ENCODE measurements around the gene MYL6. TPM values are rescaled to one million over a fixed set of nuclear protein-coding genes. Genes with fewer than 3 reads are reported as not detected.

The MYL6 gene
- total and polyA plus RNA-seq, 10 of the 15 experiments (the other 5 are each of a cell fraction or from before 2014, with no cell fraction given) = 1,000 to 4,116 (median 1,828) TPM

DNA sequence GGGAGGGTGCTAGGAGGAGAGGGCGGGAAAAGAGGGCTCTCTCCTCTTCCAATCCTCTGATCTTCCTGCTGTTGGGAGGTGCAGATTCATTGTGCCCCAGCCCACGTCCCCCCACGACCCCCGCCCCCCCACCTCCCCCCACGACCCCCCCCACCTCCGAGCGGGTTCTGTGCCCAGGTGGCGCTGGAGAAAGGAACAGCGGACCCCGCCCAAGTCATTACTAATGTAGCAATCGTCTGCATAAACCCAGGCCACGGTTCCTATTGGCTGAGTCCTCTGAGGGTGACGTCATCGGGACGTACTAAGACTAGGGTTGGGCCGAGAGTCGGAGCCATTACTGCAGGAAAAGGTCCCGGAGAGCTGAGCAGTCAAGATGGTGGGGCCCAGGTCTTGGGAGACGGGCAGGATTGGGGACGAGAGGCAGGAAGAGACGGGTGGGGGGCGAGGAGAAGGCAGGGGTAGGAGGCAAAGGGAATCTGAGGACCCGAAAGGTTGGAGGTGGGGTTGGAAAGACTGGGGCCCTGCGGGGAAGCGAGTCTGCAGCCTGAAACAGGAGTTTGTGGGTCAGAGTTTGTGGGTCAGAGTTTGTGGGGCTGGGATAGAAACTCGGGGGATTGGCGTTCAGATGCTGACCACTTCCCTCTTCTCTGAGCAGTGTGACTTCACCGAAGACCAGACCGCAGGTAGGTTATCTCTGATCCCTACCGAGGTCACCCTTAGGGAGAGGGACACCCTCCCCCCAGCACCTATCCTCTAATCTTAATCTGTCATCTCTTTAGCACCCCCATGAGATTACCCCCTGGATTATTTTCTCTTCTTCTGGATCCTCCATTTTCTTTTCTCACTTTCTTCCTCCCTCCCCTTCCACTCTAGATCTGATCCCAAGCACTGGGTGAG lies at the start of gene MYL6 (continued):
- TF ChIP-seq KAT2A (conservative IDR thresholded peaks at IDR 0.05; ENCODE audit: control insufficient read depth, low read depth, low read length) (no peak), RCOR1 (conservative IDR thresholded peaks at IDR 0.05; ENCODE audit: low read depth, low read length) (no peak), HDGF (IDR thresholded peaks at IDR 0.05) (peak; percentile 95), JUNB (IDR thresholded peaks at IDR 0.05) (no peak; the same call in 1 of the 2 replicates), TCF7 (IDR thresholded peaks at IDR 0.05; ENCODE audit: borderline replicate concordance) (no peak), STAT3 (IDR thresholded peaks at IDR 0.05; ENCODE audit: low read depth, low read length) (no peak), ETV6 (conservative IDR thresholded peaks at IDR 0.05 in 1 of 2, IDR thresholded peaks at IDR 0.05 in 1 of 2; ENCODE audit: borderline replicate concordance in 1 of 2, low read depth in 1 of 2) (no peak), NFYA (IDR thresholded peaks at IDR 0.05; ENCODE audit: borderline replicate concordance, low read depth, low read length) (no peak), PAX5 (IDR thresholded peaks at IDR 0.05; ENCODE audit: borderline replicate concordance, low read depth, low read length) (no peak; the same call in 1 of the 2 replicates), SMAD5 (IDR thresholded peaks at IDR 0.05; ENCODE audit: low read depth) (peak; percentile 97), WRNIP1 (IDR thresholded peaks at IDR 0.05; ENCODE audit: borderline replicate concordance, low read depth, low read length) (no peak)
- TF ChIP-seq, protein P1, sequence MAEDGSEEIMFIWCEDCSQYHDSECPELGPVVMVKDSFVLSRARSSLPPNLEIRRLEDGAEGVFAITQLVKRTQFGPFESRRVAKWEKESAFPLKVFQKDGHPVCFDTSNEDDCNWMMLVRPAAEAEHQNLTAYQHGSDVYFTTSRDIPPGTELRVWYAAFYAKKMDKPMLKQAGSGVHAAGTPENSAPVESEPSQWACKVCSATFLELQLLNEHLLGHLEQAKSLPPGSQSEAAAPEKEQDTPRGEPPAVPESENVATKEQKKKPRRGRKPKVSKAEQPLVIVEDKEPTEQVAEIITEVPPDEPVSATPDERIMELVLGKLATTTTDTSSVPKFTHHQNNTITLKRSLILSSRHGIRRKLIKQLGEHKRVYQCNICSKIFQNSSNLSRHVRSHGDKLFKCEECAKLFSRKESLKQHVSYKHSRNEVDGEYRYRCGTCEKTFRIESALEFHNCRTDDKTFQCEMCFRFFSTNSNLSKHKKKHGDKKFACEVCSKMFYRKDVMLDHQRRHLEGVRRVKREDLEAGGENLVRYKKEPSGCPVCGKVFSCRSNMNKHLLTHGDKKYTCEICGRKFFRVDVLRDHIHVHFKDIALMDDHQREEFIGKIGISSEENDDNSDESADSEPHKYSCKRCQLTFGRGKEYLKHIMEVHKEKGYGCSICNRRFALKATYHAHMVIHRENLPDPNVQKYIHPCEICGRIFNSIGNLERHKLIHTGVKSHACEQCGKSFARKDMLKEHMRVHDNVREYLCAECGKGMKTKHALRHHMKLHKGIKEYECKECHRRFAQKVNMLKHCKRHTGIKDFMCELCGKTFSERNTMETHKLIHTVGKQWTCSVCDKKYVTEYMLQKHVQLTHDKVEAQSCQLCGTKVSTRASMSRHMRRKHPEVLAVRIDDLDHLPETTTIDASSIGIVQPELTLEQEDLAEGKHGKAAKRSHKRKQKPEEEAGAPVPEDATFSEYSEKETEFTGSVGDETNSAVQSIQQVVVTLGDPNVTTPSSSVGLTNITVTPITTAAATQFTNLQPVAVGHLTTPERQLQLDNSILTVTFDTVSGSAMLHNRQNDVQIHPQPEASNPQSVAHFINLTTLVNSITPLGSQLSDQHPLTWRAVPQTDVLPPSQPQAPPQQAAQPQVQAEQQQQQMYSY (CRISPR knock-in tag; IDR thresholded peaks at IDR 0.05) = peak; percentile 92
- TF ChIP-seq, protein P2, sequence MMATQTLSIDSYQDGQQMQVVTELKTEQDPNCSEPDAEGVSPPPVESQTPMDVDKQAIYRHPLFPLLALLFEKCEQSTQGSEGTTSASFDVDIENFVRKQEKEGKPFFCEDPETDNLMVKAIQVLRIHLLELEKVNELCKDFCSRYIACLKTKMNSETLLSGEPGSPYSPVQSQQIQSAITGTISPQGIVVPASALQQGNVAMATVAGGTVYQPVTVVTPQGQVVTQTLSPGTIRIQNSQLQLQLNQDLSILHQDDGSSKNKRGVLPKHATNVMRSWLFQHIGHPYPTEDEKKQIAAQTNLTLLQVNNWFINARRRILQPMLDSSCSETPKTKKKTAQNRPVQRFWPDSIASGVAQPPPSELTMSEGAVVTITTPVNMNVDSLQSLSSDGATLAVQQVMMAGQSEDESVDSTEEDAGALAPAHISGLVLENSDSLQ (IDR thresholded peaks at IDR 0.05) = peak; percentile 50
- TF ChIP-seq, protein P3, sequence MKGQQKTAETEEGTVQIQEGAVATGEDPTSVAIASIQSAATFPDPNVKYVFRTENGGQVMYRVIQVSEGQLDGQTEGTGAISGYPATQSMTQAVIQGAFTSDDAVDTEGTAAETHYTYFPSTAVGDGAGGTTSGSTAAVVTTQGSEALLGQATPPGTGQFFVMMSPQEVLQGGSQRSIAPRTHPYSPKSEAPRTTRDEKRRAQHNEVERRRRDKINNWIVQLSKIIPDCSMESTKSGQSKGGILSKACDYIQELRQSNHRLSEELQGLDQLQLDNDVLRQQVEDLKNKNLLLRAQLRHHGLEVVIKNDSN (IDR thresholded peaks at IDR 0.05; ENCODE audit: borderline replicate concordance, extremely low read length, insufficient read depth, low read depth, low read length) = no peak
